Thymus (tissue), 11 donors: Measurements from ENCODE around the gene FAF1. TPM values are rescaled to one million over a fixed set of nuclear protein-coding genes. Genes with fewer than 3 reads are reported as not detected.

ENCODE experiments used
- DNase-seq, 9 donors: peaks; one replicate each; pipeline ENCODE4 v3.0.0-alpha.2; 2013; ENCODE audit warnings: low spot score in 9 of 9, low read depth in 6 of 9, missing footprints in 1 of 9
- H3K27ac ChIP-seq, 2 donors: one replicate each; pipeline ENCODE4 v1.5.1; 2013; ENCODE audit warnings: control low read depth in 1 of 2, low read depth in 1 of 2, low read length in 1 of 2, mild to moderate bottlenecking in 1 of 2, moderate library complexity in 1 of 2
- H3K27me3 ChIP-seq, 2 donors: one replicate each; pipeline ENCODE4 v1.5.1; 2013; ENCODE audit warnings: low read length in 1 of 2; ENCODE audit not compliant: control insufficient read depth in 2 of 2, insufficient read depth in 1 of 2
- H3K36me3 ChIP-seq, 2 donors: one replicate each; pipeline ENCODE4 v1.5.1; 2013; ENCODE audit warnings: low read length in 1 of 2, mild to moderate bottlenecking in 1 of 2, moderate library complexity in 1 of 2; ENCODE audit not compliant: control insufficient read depth in 2 of 2, insufficient read depth in 2 of 2
- H3K4me1 ChIP-seq, 2 donors: one replicate each; pipeline ENCODE4 v1.5.1; 2013; ENCODE audit warnings: low read length in 2 of 2; ENCODE audit not compliant: control insufficient read depth in 2 of 2, insufficient read depth in 2 of 2
- H3K4me3 ChIP-seq, 2 donors: one replicate each; pipeline ENCODE4 v1.5.1; 2013; ENCODE audit warnings: low read length in 2 of 2, control low read depth in 1 of 2, mild to moderate bottlenecking in 1 of 2
- H3K9me3 ChIP-seq, 2 donors: one replicate each; pipeline ENCODE4 v1.5.1; 2013; ENCODE audit warnings: low read length in 1 of 2, mild to moderate bottlenecking in 1 of 2; ENCODE audit not compliant: control insufficient read depth in 2 of 2, insufficient read depth in 1 of 2
- WGBS: extraction: QIAGEN DNeasy Blood & Tissue Kit; methylation state at CpG from one replicate; pipeline ENCODE4 v1.1.7; 2013; 5-methylcytosine and 5-hydroxymethylcytosine counted together
- polyA plus RNA-seq: library from polyadenylated mRNA; stranded (reverse); fragments of 200-250 nt; gene quantifications from one replicate; pipeline ENCODE4 v1.2.3, GENCODE V29; 2013
- total RNA-seq: library from RNA; stranded (reverse); fragments of 120-200 nt; gene quantifications from one replicate; pipeline ENCODE4 v1.2.4, GENCODE V29; 2013
- donor health status: healthy.

The FAF1 gene
- total and polyA plus RNA-seq, 2 donors = 39.1 to 66.3 TPM

GRCh38 chr1:50505427-50505826 lies 454.6 kb downstream of the FAF1 start:
- no peaks in the 10 kb centered on the region for H3K27me3 ChIP-seq
- H3K36me3 ChIP-seq = no peaks in the 10 kb centered on the region
- DNase-seq = no peak
- no peaks in the 10 kb centered on the region for H3K4me1 ChIP-seq
- H3K27ac ChIP-seq = no peak overlapping the region
- no peak overlapping the region for H3K4me3 ChIP-seq
- H3K9me3 ChIP-seq = no peaks in the 10 kb centered on the region

GRCh38 chr1:50503515-50503914 lies 456.6 kb downstream of the FAF1 start:
- Histone ChIP-seq H3K27me3 (no peaks in the 10 kb centered on the region), H3K9me3 (no peaks in the 10 kb centered on the region), H3K4me1 (no peaks in the 10 kb centered on the region), H3K36me3 (no peaks in the 10 kb centered on the region), H3K4me3 (no peak overlapping the region), H3K27ac (no peak overlapping the region)
- 98% methylated on average over 1 of the region's 1 CpG for WGBS
- DNase-seq = no peak

GRCh38 chr1:50502147-50502546 lies 457.9 kb downstream of the FAF1 start:
- no peak for DNase-seq
- H3K4me3 ChIP-seq = no peak overlapping the region
- no peaks in the 10 kb centered on the region for H3K4me1 ChIP-seq
- H3K36me3 ChIP-seq = no peaks in the 10 kb centered on the region
- no peak overlapping the region for H3K27ac ChIP-seq
- no peaks in the 10 kb centered on the region for H3K9me3 ChIP-seq
- 96% methylated on average over 2 of the region's 2 CpGs for WGBS
- H3K27me3 ChIP-seq = no peaks in the 10 kb centered on the region

GRCh38 chr1:50497007-50497406 lies 463.1 kb downstream of the FAF1 start:
- Histone ChIP-seq H3K36me3 (no peaks in the 10 kb centered on the region), H3K4me3 (no peak overlapping the region), H3K4me1 (no peaks in the 10 kb centered on the region), H3K9me3 (peaks cover 0 to 6% of the 10 kb centered on the region in 2 donors), H3K27ac (no peak overlapping the region), H3K27me3 (no peaks in the 10 kb centered on the region)
- DNase-seq = no peak
- WGBS = 96% methylated on average over 1 of the region's 1 CpG

- Histone ChIP-seq H3K9me3 (peaks cover 0 to 6% of the 10 kb centered on the region in 2 donors), H3K27me3 (no peaks in the 10 kb centered on the region), H3K36me3 (peaks cover 4 to 5% of the 10 kb centered on the region in 2 donors), H3K27ac (no peak overlapping the region), H3K4me3 (no peak overlapping the region), H3K4me1 (no peaks in the 10 kb centered on the region)
- WGBS = 100% methylated on average over 2 of the region's 2 CpGs
- no peak for DNase-seq
Measured at GRCh38 chr1:50493710-50494109, 466.4 kb downstream of the FAF1 start.

GRCh38 chr1:50492142-50492541 lies 467.9 kb downstream of the FAF1 start:
- WGBS = 99% methylated on average over 1 of the region's 1 CpG
- Histone ChIP-seq H3K4me1 (no peaks in the 10 kb centered on the region), H3K36me3 (peaks cover 4 to 5% of the 10 kb centered on the region in 2 donors), H3K4me3 (no peak overlapping the region), H3K9me3 (peaks cover 0 to 6% of the 10 kb centered on the region in 2 donors), H3K27me3 (no peaks in the 10 kb centered on the region), H3K27ac (no peak overlapping the region)
- no peak for DNase-seq

GRCh38 chr1:50491142-50491541 lies 468.9 kb downstream of the FAF1 start:
- no peaks in the 10 kb centered on the region for H3K27me3 ChIP-seq
- H3K9me3 ChIP-seq = no peaks in the 10 kb centered on the region
- no peak overlapping the region for H3K27ac ChIP-seq
- peaks cover 4 to 5% of the 10 kb centered on the region in 2 donors for H3K36me3 ChIP-seq
- no peaks in the 10 kb centered on the region for H3K4me1 ChIP-seq
- H3K4me3 ChIP-seq = no peak overlapping the region
- no peak for DNase-seq

GRCh38 chr1:50490640-50491039 lies 469.4 kb downstream of the FAF1 start:
- H3K27me3 ChIP-seq = no peaks in the 10 kb centered on the region
- no peak overlapping the region for H3K4me3 ChIP-seq
- no peak for DNase-seq
- H3K27ac ChIP-seq = no peak overlapping the region
- no peaks in the 10 kb centered on the region for H3K9me3 ChIP-seq
- H3K36me3 ChIP-seq = peaks cover 4 to 5% of the 10 kb centered on the region in 2 donors
- H3K4me1 ChIP-seq = no peaks in the 10 kb centered on the region
- 95% methylated on average over 2 of the region's 2 CpGs for WGBS

GRCh38 chr1:50488876-50489275 lies 471.2 kb downstream of the FAF1 start:
- no peaks in the 10 kb centered on the region for H3K4me1 ChIP-seq
- no peak for DNase-seq
- H3K27me3 ChIP-seq = no peaks in the 10 kb centered on the region
- 97% methylated on average over 1 of the region's 1 CpG for WGBS
- H3K36me3 ChIP-seq = peaks cover 4 to 5% of the 10 kb centered on the region in 2 donors
- no peaks in the 10 kb centered on the region for H3K9me3 ChIP-seq
- no peak overlapping the region for H3K27ac ChIP-seq
- H3K4me3 ChIP-seq = no peak overlapping the region

GRCh38 chr1:50488356-50488755 lies 471.7 kb downstream of the FAF1 start:
- peaks cover 4 to 5% of the 10 kb centered on the region in 2 donors for H3K36me3 ChIP-seq
- no peaks in the 10 kb centered on the region for H3K27me3 ChIP-seq
- H3K4me3 ChIP-seq = no peak overlapping the region
- H3K4me1 ChIP-seq = no peaks in the 10 kb centered on the region
- H3K27ac ChIP-seq = no peak overlapping the region
- no peak for DNase-seq
- 98% methylated on average over 3 of the region's 3 CpGs for WGBS
- H3K9me3 ChIP-seq = no peaks in the 10 kb centered on the region
